ENCODE results near the gene NOP53. TPM values are rescaled to one million over a fixed set of nuclear protein-coding genes. Genes with fewer than 3 reads are reported as not detected.
A peak's percentile ranks its signal among the peaks of the same experiment; 100 is the strongest.

NOP53 gene
- total and polyA plus RNA-seq, 9 of the 15 experiments (the other 6 are each of a cell fraction or from before 2014, with no cell fraction given), result 6.5 to 274 (median 145) TPM

GRCh38 chr19:47778049-47778953, 33.0 kb downstream of the NOP53 start, which contains the start of gene SELENOW (continued):
- TF ChIP-seq ZNF239 (CRISPR knock-in tag; IDR thresholded peaks at IDR 0.05) (no peak), KLF10 (CRISPR knock-in tag; IDR thresholded peaks at IDR 0.05) (no peak), USF1 (CRISPR knock-in tag; IDR thresholded peaks at IDR 0.05) (no peak), EGR1 (conservative IDR thresholded peaks at IDR 0.05) (peak; percentile 100), PHF20 (IDR thresholded peaks at IDR 0.05; ENCODE audit: partially characterized antibody) (peak; percentile 46), BMI1 (IDR thresholded peaks at IDR 0.05; ENCODE audit: low read length) (no peak), ZKSCAN3 (CRISPR knock-in tag; IDR thresholded peaks at IDR 0.05) (no peak), NFE2 (IDR thresholded peaks at IDR 0.05; ENCODE audit: low read depth) (no peak), ZBTB8A (IDR thresholded peaks at IDR 0.05; ENCODE audit: partially characterized antibody) (no peak), CGGBP1 (CRISPR knock-in tag; IDR thresholded peaks at IDR 0.05) (no peak), MXI1 (IDR thresholded peaks at IDR 0.05; ENCODE audit: low read depth, low read length) (0 out of 2 replicates have a peak, but pooled peaks have one; percentile 16), POLR3A (IDR thresholded peaks at IDR 0.05; ENCODE audit: borderline replicate concordance, extremely low read depth, insufficient read depth, insufficient read length) (no peak), BDP1 (IDR thresholded peaks at IDR 0.05; ENCODE audit: insufficient read depth, insufficient read length) (no peak), ZFP91 (CRISPR knock-in tag; IDR thresholded peaks at IDR 0.05) (no peak), CTBP1 (IDR thresholded peaks at IDR 0.05; ENCODE audit: borderline replicate concordance) (peak; percentile 94), PKNOX1 (IDR thresholded peaks at IDR 0.05) (peak; percentile 97), ZNF143 (CRISPR knock-in tag; IDR thresholded peaks at IDR 0.05) (no peak), PML (IDR thresholded peaks at IDR 0.05; ENCODE audit: low read length) (peak; percentile 54; the same call in 1 of the 2 replicates), OTX1 (CRISPR knock-in tag; IDR thresholded peaks at IDR 0.05) (no peak)
